ENCODE results near the gene SLC36A3. TPM values are rescaled to one million over a fixed set of nuclear protein-coding genes. Genes with fewer than 3 reads are reported as not detected.

The SLC36A3 gene
- total and polyA plus RNA-seq, 2 of the 8 experiments (the other 6 are each of a cell fraction or from before 2014, with no cell fraction given): not detected

GRCh38 chr5:151320481-151320880, 16.9 kb upstream of the SLC36A3 start:
- Histone ChIP-seq H2AK5ac (ENCODE audit: low read depth, low read length) (no peak overlapping the region), H4K5ac (ENCODE audit: insufficient read length, low read depth, low read length) (no peak overlapping the region), H2BK15ac (ENCODE audit: low read length) (no peak overlapping the region), H3K4ac (replicated peaks; ENCODE audit: insufficient read length, low read depth, low read length) (no peak overlapping the region), H3K56ac (replicated peaks; ENCODE audit: insufficient read length, low read depth, low read length) (no peak overlapping the region), H4K8ac (ENCODE audit: extremely low read depth, insufficient read depth, low read length) (no peak overlapping the region), H3K4me3 (ENCODE audit: extremely low read depth in 1 of 4, insufficient read depth in 2 of 4, low read depth in 3 of 4, low read length in 4 of 4) (no peak overlapping the region), H2AFZ (ENCODE audit: low read length) (no peak overlapping the region), H3K23ac (ENCODE audit: insufficient read length) (no peak overlapping the region), H3K9me3 (ENCODE audit: insufficient read depth in 2 of 2, low read depth in 1 of 2, low read length in 1 of 2) (no peaks in the 10 kb centered on the region), H4K91ac (replicated peaks; ENCODE audit: insufficient read length, low read length) (no peak overlapping the region), H3K18ac (ENCODE audit: extremely low read depth, low read length) (no peak overlapping the region), H3K23me2 (ENCODE audit: low read depth, low read length) (no peaks in the 10 kb centered on the region), H3K9ac (replicated peaks in 1 of 4; ENCODE audit: extremely low read depth in 1 of 4, low read depth in 3 of 4, low read length in 3 of 4) (no peak overlapping the region), H3K36me3 (ENCODE audit: control insufficient read depth in 2 of 4, insufficient read depth in 4 of 4, low read length in 3 of 4) (no peaks in the 10 kb centered on the region), H2BK120ac (replicated peaks; ENCODE audit: low read depth, low read length) (no peak overlapping the region), H3K27me3 (replicated peaks in 1 of 4; ENCODE audit: control insufficient read depth in 3 of 4, extremely low read depth in 1 of 4, insufficient read depth in 3 of 4, low read length in 3 of 4) (no peaks in the 10 kb centered on the region; a peak in 1 of 7 replicates), H2BK5ac (ENCODE audit: low read depth, low read length) (no peak overlapping the region), H3K79me1 (ENCODE audit: low read depth, low read length) (no peaks in the 10 kb centered on the region), H4K20me1 (replicated peaks in 1 of 2; ENCODE audit: control insufficient read depth in 1 of 2, insufficient read depth in 2 of 2, low read length in 2 of 2) (no peaks in the 10 kb centered on the region), H3K4me1 (replicated peaks in 1 of 4; ENCODE audit: control insufficient read depth in 3 of 4, insufficient read depth in 4 of 4, low read length in 3 of 4) (peaks cover 0 to 2% (median 1%) of the 10 kb centered on the region in 4 experiments; a peak in 3 of 7 replicates), H3K27ac (ENCODE audit: low read depth, low read length) (no peak overlapping the region), H2BK12ac (ENCODE audit: low read depth, low read length) (no peak overlapping the region), H3K4me2 (ENCODE audit: insufficient read depth in 1 of 2, low read depth in 2 of 2, low read length in 2 of 2) (no peak overlapping the region), H2BK20ac (ENCODE audit: low read length) (no peak overlapping the region), H3K14ac (ENCODE audit: insufficient read length) (no peak overlapping the region), H3K79me2 (ENCODE audit: control insufficient read depth in 1 of 2, insufficient read depth in 2 of 2, low read length in 2 of 2) (no peaks in the 10 kb centered on the region)
- FAIRE-seq (no peak), DNase-seq (ENCODE audit: low read depth in 1 of 2, low spot score in 2 of 2) (no peak)
- 85% methylated on average over 4 of the region's 4 CpGs; no CpG with 5 or more reads in 1 of the 2 experiments for WGBS, 2 experiments (ENCODE audit: extremely low coverage in 1 of 2, insufficient coverage in 1 of 2, insufficient read length in 1 of 2, insufficient replicate concordance in 2 of 2, low coverage in 1 of 2, low lambda C conversion rate in 2 of 2, missing lambda C conversion rate in 1 of 2)
- ChIA-PET POLR2A (ENCODE audit: partially characterized antibody) (no interaction called here), CTCF (ENCODE audit: partially characterized antibody) (interaction anchor here (1.2 to 4.7 kb wide), 3 partner anchors 18 to 275 kb away, joined by 4 to 27 read pairs (median 4); partner anchors contain the start of gene SLC36A3)
- TF ChIP-seq, protein P1, sequence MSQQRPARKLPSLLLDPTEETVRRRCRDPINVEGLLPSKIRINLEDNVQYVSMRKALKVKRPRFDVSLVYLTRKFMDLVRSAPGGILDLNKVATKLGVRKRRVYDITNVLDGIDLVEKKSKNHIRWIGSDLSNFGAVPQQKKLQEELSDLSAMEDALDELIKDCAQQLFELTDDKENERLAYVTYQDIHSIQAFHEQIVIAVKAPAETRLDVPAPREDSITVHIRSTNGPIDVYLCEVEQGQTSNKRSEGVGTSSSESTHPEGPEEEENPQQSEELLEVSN (IDR thresholded peaks at IDR 0.05): no peak
- TF ChIP-seq TAF7 (optimal IDR thresholded peaks at IDR 0.05; ENCODE audit: borderline replicate concordance, low read depth, low read length): no peak
- TF ChIP-seq KDM4A (IDR thresholded peaks at IDR 0.05; ENCODE audit: low read depth, low read length, severe bottlenecking): no peak
- TF ChIP-seq POLR2A (IDR thresholded peaks at IDR 0.05; ENCODE audit: control extremely low read depth in 1 of 2, low read depth in 2 of 2, low read length in 2 of 2): no peak
- no peak for TF ChIP-seq PHF8 (conservative IDR thresholded peaks at IDR 0.05; ENCODE audit: low read depth, low read length)
- TF ChIP-seq POLR2AphosphoS5 (IDR thresholded peaks at IDR 0.05; ENCODE audit: low read depth, low read length): no peak
- no peak for TF ChIP-seq SUZ12 (IDR thresholded peaks at IDR 0.05; ENCODE audit: low read length)
- TF ChIP-seq BCL11A (IDR thresholded peaks at IDR 0.05; ENCODE audit: low read depth in 2 of 2, low read length in 2 of 2): no peak
- TF ChIP-seq TCF12 (IDR thresholded peaks at IDR 0.05; ENCODE audit: low read depth, low read length): no peak
- no peak for TF ChIP-seq ASH2L (IDR thresholded peaks at IDR 0.05; ENCODE audit: low read length)
- no peak for TF ChIP-seq RXRA (IDR thresholded peaks at IDR 0.05; ENCODE audit: insufficient read depth, low read depth, low read length)
- TF ChIP-seq ATF3 (IDR thresholded peaks at IDR 0.05; ENCODE audit: insufficient read depth, low read depth, low read length): no peak
- no peak for TF ChIP-seq JUN (IDR thresholded peaks at IDR 0.05; ENCODE audit: low read depth, low read length)
- TF ChIP-seq RFX5 (IDR thresholded peaks at IDR 0.05; ENCODE audit: borderline replicate concordance, low read depth, low read length): no peak

Data from H1 (cell line).